Erythroblast (primary cell): ENCODE data around the gene KLHL2.
A peak's percentile ranks its signal among the peaks of the same experiment; 100 is the strongest.
"Not testable (repeated sequence)": the region's sequence is repeated elsewhere in the genome, so short reads cannot be mapped to it uniquely, and the experiment has no call there.

ENCODE experiments used
- DNase-seq, 2 experiments: peaks; one replicate each; lab custom pipeline; 2025; lab: John Stamatoyannopoulos, UW
- GATA1 ChIP-seq: IDR thresholded peaks from 2 replicates; pipeline ENCODE4 v1.6.1; 2011; ENCODE audit warnings: low read depth, mild to moderate bottlenecking, control low read depth, low read length, moderate library complexity
- POLR2A ChIP-seq: IDR thresholded peaks from 2 replicates; pipeline ENCODE4 v1.6.1; 2011; ENCODE audit warnings: mild to moderate bottlenecking, low read length

KLHL2 gene

GRCh38 chr4:165234766-165235165 is 27.4 kb downstream of the KLHL2 start:
- TF ChIP-seq GATA1 (no peak), POLR2A (no peak)
- no peak for DNase-seq

GRCh38 chr4:165236852-165237251 is 29.5 kb downstream of the KLHL2 start:
- not testable (repeated sequence) for DNase-seq

GRCh38 chr4:165238041-165238640 is 30.8 kb downstream of the KLHL2 start:
- DNase-seq: not testable (repeated sequence)

- not testable (repeated sequence) for DNase-seq
Measured at GRCh38 chr4:165240761-165241160, 33.4 kb downstream of the KLHL2 start.

- DNase-seq: not testable (repeated sequence)
Measured at GRCh38 chr4:165244148-165244547, 36.8 kb downstream of the KLHL2 start.

- DNase-seq: not testable (repeated sequence)
Measured at GRCh38 chr4:165244587-165245186, 37.3 kb downstream of the KLHL2 start.

- no peak for TF ChIP-seq POLR2A
- TF ChIP-seq GATA1: no peak
- no peak for DNase-seq
Measured at GRCh38 chr4:165248102-165248501, 40.7 kb downstream of the KLHL2 start.

GRCh38 chr4:165248904-165249303 is 41.5 kb downstream of the KLHL2 start:
- peak in 1 of 2 experiments; percentile 6 for DNase-seq

GRCh38 chr4:165254771-165255170 is 47.4 kb downstream of the KLHL2 start:
- peak in 1 of 2 experiments; percentile 1 for DNase-seq

GRCh38 chr4:165255439-165255838 is 48.1 kb downstream of the KLHL2 start:
- DNase-seq: peak in 1 of 2 experiments; percentile 19

- not testable (repeated sequence) for DNase-seq
Measured at GRCh38 chr4:165256074-165256659, 48.8 kb downstream of the KLHL2 start.

- not testable (repeated sequence) for DNase-seq
Measured at GRCh38 chr4:165259776-165260175, 52.4 kb downstream of the KLHL2 start.

- peak in 1 of 2 experiments; percentile 1 for DNase-seq
Measured at GRCh38 chr4:165262306-165262705, 54.9 kb downstream of the KLHL2 start.

- DNase-seq: not testable (repeated sequence)
Measured at GRCh38 chr4:165263466-165263865, 56.1 kb downstream of the KLHL2 start.

GRCh38 chr4:165269931-165270330 is 62.6 kb downstream of the KLHL2 start:
- not testable (repeated sequence) for DNase-seq

- not testable (repeated sequence) for DNase-seq
Measured at GRCh38 chr4:165273443-165273842, 66.1 kb downstream of the KLHL2 start.

- not testable (repeated sequence) for DNase-seq
Measured at GRCh38 chr4:165275357-165275756, 68.0 kb downstream of the KLHL2 start.

GRCh38 chr4:165279531-165279930 is 72.2 kb downstream of the KLHL2 start:
- DNase-seq: not testable (repeated sequence)

GRCh38 chr4:165284697-165285096 is 77.3 kb downstream of the KLHL2 start:
- not testable (repeated sequence) for DNase-seq

- not testable (repeated sequence) for DNase-seq
Measured at GRCh38 chr4:165286619-165287340, 79.4 kb downstream of the KLHL2 start.
